ENCODE results near the gene ARHGDIB. TPM values are rescaled to one million over a fixed set of nuclear protein-coding genes. Genes with fewer than 3 reads are reported as not detected.

ARHGDIB gene
- total RNA-seq, 4 donors from 2014 or later: 36.7 to 69.5 (median 48.3) TPM

DNA sequence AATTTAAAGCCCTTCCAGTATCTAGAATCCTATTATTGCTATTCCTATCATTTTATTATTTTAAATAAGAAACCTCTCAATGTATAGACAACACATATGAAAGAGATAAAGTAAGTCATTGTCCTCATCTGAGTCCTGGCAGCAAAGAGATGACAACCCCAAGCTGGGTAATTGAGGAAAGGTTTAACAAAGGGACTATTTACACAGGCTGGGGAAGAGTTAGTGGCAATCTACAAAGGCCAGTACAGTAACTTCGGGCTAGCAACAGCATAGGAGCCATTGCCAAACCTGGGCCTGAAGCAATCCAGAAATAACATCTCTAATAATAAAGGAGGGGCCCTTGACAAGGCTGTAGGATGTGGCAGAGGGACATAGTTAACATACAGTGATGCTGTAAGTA lies 22.6 kb upstream of the ARHGDIB start:
- Histone ChIP-seq H3K9me3 (no peaks in the 10 kb centered on the region), H3K36me3 (no peaks in the 10 kb centered on the region), H3K4me3 (no peak overlapping the region), H3K27me3 (no peaks in the 10 kb centered on the region), H3K4me1 (no peaks in the 10 kb centered on the region), H3K27ac (no peak overlapping the region)
- intact Hi-C loops (cut with DNase I; ENCODE audit: low total_unique reads) (no loop called here), in situ Hi-C loops (cut with MboI; ENCODE audit: low pct_ligation_motif_present in 1 of 4, low pct_unique_long_range_greater_than_20kb in 1 of 4, low sequenced_read_pairs in 3 of 4) (no loop called here)
- 60 to 63% methylated on average over 1 of the region's 1 CpG for WGBS, 2 donors (ENCODE audit: low coverage in 1 of 2)
- TF ChIP-seq POLR2A (IDR thresholded peaks at IDR 0.05) (no peak), EP300 (IDR thresholded peaks at IDR 0.05; ENCODE audit: low read depth) (no peak), POLR2AphosphoS5 (IDR thresholded peaks at IDR 0.05) (no peak)
- TF ChIP-seq, protein P1, sequence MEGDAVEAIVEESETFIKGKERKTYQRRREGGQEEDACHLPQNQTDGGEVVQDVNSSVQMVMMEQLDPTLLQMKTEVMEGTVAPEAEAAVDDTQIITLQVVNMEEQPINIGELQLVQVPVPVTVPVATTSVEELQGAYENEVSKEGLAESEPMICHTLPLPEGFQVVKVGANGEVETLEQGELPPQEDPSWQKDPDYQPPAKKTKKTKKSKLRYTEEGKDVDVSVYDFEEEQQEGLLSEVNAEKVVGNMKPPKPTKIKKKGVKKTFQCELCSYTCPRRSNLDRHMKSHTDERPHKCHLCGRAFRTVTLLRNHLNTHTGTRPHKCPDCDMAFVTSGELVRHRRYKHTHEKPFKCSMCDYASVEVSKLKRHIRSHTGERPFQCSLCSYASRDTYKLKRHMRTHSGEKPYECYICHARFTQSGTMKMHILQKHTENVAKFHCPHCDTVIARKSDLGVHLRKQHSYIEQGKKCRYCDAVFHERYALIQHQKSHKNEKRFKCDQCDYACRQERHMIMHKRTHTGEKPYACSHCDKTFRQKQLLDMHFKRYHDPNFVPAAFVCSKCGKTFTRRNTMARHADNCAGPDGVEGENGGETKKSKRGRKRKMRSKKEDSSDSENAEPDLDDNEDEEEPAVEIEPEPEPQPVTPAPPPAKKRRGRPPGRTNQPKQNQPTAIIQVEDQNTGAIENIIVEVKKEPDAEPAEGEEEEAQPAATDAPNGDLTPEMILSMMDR (IDR thresholded peaks at IDR 0.05): no peak
- DNase-seq: no peak

DNA sequence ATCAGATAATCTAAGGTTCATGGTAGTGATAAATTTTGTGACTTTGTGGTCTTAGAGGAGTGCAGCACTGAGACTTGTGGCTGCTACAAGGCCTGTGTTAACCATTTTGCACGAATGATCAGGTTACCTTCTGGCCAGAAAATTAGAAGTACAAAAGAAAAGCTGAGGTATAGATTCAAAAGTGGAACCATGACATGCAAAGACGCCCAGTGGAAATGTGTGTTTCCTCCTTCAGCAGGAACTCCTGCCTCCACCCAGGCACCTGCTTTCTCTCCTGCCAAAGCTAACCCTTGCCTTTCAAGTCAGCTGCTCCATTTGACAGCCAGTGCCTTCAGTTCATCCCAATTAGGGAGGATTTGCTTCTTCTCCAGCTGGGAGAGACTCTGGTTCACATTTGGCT lies 21.6 kb upstream of the ARHGDIB start:
- TF ChIP-seq POLR2A (IDR thresholded peaks at IDR 0.05) (no peak), EP300 (IDR thresholded peaks at IDR 0.05; ENCODE audit: low read depth) (no peak), POLR2AphosphoS5 (IDR thresholded peaks at IDR 0.05) (no peak)
- TF ChIP-seq, protein P1 (IDR thresholded peaks at IDR 0.05): no peak
- Histone ChIP-seq H3K9me3 (no peaks in the 10 kb centered on the region), H3K4me3 (no peak overlapping the region), H3K27me3 (no peaks in the 10 kb centered on the region), H3K4me1 (no peaks in the 10 kb centered on the region), H3K36me3 (no peaks in the 10 kb centered on the region), H3K27ac (no peak overlapping the region)
- in situ Hi-C loops (cut with MboI; ENCODE audit: low pct_ligation_motif_present in 1 of 4, low pct_unique_long_range_greater_than_20kb in 1 of 4, low sequenced_read_pairs in 3 of 4) (no loop called here), intact Hi-C loops (cut with DNase I; ENCODE audit: low total_unique reads) (no loop called here)
- no peak for DNase-seq
- 63 to 83% methylated on average over 1 to 2 of the region's 2 CpGs for WGBS, 2 donors (ENCODE audit: low coverage in 1 of 2)

DNA sequence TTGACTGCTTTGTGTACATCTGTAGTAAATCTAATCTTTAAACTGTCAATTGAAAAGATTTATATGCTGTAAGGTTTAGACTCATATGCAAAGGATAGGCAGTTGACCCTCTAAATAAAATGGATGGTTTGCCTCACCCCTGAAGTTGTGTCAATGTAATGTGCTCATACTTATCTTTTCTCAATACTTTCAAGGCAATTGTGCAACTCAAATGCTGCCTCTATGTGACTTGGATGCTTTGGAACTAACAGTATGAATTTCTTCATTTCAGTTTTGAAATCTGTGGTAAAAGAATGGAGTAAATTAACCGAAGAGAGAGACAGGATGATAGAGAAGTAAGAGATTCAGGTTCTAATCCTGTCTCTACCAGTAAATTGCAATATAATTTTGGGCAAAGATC lies 21.2 kb upstream of the ARHGDIB start:
- 85 to 87% methylated on average over 1 of the region's 1 CpG for WGBS, 2 donors (ENCODE audit: low coverage in 1 of 2)
- intact Hi-C loops (cut with DNase I; ENCODE audit: low total_unique reads): no loop called here
- peaks cover 0 to 1% (median 0%) of the 10 kb centered on the region in 4 donors for H3K4me1 ChIP-seq
- in situ Hi-C loops (cut with MboI; ENCODE audit: low pct_ligation_motif_present in 1 of 4, low pct_unique_long_range_greater_than_20kb in 1 of 4, low sequenced_read_pairs in 3 of 4): no loop called here
- H3K27me3 ChIP-seq: no peaks in the 10 kb centered on the region
- no peak for TF ChIP-seq EP300 (IDR thresholded peaks at IDR 0.05; ENCODE audit: low read depth)
- no peak overlapping the region for H3K27ac ChIP-seq
- H3K36me3 ChIP-seq: no peaks in the 10 kb centered on the region
- H3K9me3 ChIP-seq: no peaks in the 10 kb centered on the region
- H3K4me3 ChIP-seq: no peak overlapping the region
- DNase-seq: no peak

DNA sequence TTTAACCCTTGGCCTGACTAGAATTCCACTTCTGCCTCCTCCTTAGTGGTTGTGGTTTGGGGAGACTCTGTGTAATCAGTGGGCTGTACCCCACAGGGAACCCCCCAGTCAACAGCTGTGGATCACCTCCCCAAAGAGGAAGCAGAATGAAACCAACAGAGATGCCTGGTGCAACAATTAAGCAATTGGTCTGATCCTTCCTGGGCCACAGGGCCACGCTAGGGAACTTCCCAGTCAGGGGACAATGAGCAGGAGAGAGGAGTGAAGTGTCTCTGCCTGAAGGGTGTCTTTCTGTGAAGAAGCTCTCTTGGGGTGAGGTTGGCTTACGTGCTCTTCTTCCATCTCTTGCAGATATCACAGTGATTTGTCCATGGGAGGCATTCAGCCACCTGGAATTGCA lies 19.6 kb upstream of the ARHGDIB start:
- Histone ChIP-seq H3K4me3 (no peak overlapping the region), H3K27ac (no peak overlapping the region), H3K4me1 (peaks cover 0 to 4% (median 0%) of the 10 kb centered on the region in 4 donors), H3K27me3 (no peaks in the 10 kb centered on the region), H3K9me3 (no peaks in the 10 kb centered on the region), H3K36me3 (no peaks in the 10 kb centered on the region)
- intact Hi-C loops (cut with DNase I; ENCODE audit: low total_unique reads) (no loop called here), in situ Hi-C loops (cut with MboI; ENCODE audit: low pct_ligation_motif_present in 1 of 4, low pct_unique_long_range_greater_than_20kb in 1 of 4, low sequenced_read_pairs in 3 of 4) (no loop called here)
- 97% methylated on average over 2 of the region's 2 CpGs; no CpG with 5 or more reads in 1 of the 2 donors for WGBS, 2 donors (ENCODE audit: low coverage in 1 of 2)
- TF ChIP-seq POLR2AphosphoS5 (IDR thresholded peaks at IDR 0.05): no peak
- no peak for TF ChIP-seq EP300 (IDR thresholded peaks at IDR 0.05; ENCODE audit: low read depth)
- TF ChIP-seq, protein P1 (IDR thresholded peaks at IDR 0.05): no peak
- no peak for DNase-seq

DNA sequence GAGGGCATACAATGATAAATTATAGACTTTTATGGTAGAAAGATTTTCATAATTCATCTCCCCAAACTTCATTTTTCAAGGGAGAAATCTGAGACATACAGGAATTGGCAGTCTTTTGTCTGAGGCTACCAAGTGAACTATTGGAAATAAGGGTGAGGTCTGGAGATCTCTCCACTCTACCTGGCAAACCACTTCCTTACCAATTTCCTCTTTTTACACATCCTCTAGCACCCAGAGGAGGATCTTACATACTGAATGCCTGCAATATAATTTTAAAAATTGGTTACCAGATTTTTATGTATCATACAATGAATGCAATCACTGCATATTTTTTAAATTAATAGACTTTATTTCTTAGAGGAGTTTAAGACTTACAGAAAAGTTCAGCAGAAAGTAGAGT lies 18.1 kb upstream of the ARHGDIB start:
- Histone ChIP-seq H3K9me3 (no peaks in the 10 kb centered on the region), H3K36me3 (no peaks in the 10 kb centered on the region), H3K4me1 (peaks cover 0 to 4% (median 0%) of the 10 kb centered on the region in 4 donors), H3K27me3 (no peaks in the 10 kb centered on the region), H3K27ac (no peak overlapping the region), H3K4me3 (no peak overlapping the region)
- in situ Hi-C loops (cut with MboI; ENCODE audit: low pct_ligation_motif_present in 1 of 4, low pct_unique_long_range_greater_than_20kb in 1 of 4, low sequenced_read_pairs in 3 of 4): no loop called here
- TF ChIP-seq EP300 (IDR thresholded peaks at IDR 0.05; ENCODE audit: low read depth): no peak
- TF ChIP-seq, protein P1 (IDR thresholded peaks at IDR 0.05): no peak
- no peak for TF ChIP-seq POLR2AphosphoS5 (IDR thresholded peaks at IDR 0.05)
- TF ChIP-seq POLR2A (IDR thresholded peaks at IDR 0.05): no peak
- DNase-seq: no peak
- intact Hi-C loops (cut with DNase I; ENCODE audit: low total_unique reads): no loop called here

All from transverse colon (tissue), 4 donors.